GM21737 (cell line): ENCODE results near the gene CDK2.
A peak's percentile ranks its signal among the peaks of the same experiment; 100 is the strongest.

ENCODE experiments used
- ATAC-seq: cut with Tn5 transposase; IDR thresholded peaks from one replicate; pipeline ENCODE4 v1.9.1; 2021; ENCODE audit warnings: mild to moderate bottlenecking, moderate library complexity; ENCODE audit not compliant: unreplicated experiment

The CDK2 gene

GRCh38 chr12:55937981-55938380 is 28.6 kb upstream of the CDK2 start:
- no peak for ATAC-seq

- no peak for ATAC-seq
Measured at GRCh38 chr12:55938826-55939501, 27.7 kb upstream of the CDK2 start.

GRCh38 chr12:55940065-55940732 is 26.4 kb upstream of the CDK2 start:
- ATAC-seq: peak; percentile 92

GRCh38 chr12:55942055-55942454 is 24.6 kb upstream of the CDK2 start:
- no peak for ATAC-seq

GRCh38 chr12:55942577-55943136 is 24.0 kb upstream of the CDK2 start:
- no peak for ATAC-seq

- ATAC-seq: no peak
Measured at GRCh38 chr12:55946553-55946952, 20.1 kb upstream of the CDK2 start.

GRCh38 chr12:55955344-55955743 is 11.3 kb upstream of the CDK2 start:
- no peak for ATAC-seq

- ATAC-seq: no peak
Measured at GRCh38 chr12:55955800-55956508, 10.7 kb upstream of the CDK2 start.

GRCh38 chr12:55957106-55957859 is 9.3 kb upstream of the CDK2 start:
- ATAC-seq: no peak

- no peak for ATAC-seq
Measured at GRCh38 chr12:55963760-55964159, 2.9 kb upstream of the CDK2 start.

GRCh38 chr12:55965240-55965639 is 1.4 kb upstream of the CDK2 start:
- no peak for ATAC-seq

- no peak for ATAC-seq
Measured at GRCh38 chr12:55965941-55966407, 656 bp upstream of the CDK2 start, which contains the start of gene PMEL. PMEL (minus strand) TSS chr12:55966042; CDS start chr12:55966011, 31 bp downstream.

- no peak for ATAC-seq
Measured at GRCh38 chr12:55969356-55969755, 2.7 kb downstream of the CDK2 start.

- ATAC-seq: no peak
Measured at GRCh38 chr12:55970775-55971174, 4.1 kb downstream of the CDK2 start.

- ATAC-seq: no peak
Measured at GRCh38 chr12:55972042-55972441, 5.4 kb downstream of the CDK2 start.

GRCh38 chr12:55972456-55972855 is 5.8 kb downstream of the CDK2 start:
- no peak for ATAC-seq

GRCh38 chr12:55972911-55973598 is 6.4 kb downstream of the CDK2 start:
- no peak for ATAC-seq

- ATAC-seq: peak; percentile 87
Measured at GRCh38 chr12:55973599-55974307, 7.1 kb downstream of the CDK2 start, which contains the start of gene RAB5B. RAB5B (plus strand) TSS chr12:55974078; CDS start chr12:55986961, 12,883 bp downstream.

- peak; percentile 11 for ATAC-seq
Measured at GRCh38 chr12:55974308-55974730, 7.7 kb downstream of the CDK2 start.
